A673 (cell line): ENCODE results near the gene PPP2R5B. TPM values are rescaled to one million over a fixed set of nuclear protein-coding genes. Genes with fewer than 3 reads are reported as not detected.
A peak's percentile ranks its signal among the peaks of the same experiment; 100 is the strongest.

ENCODE experiments used
- BruUV-seq: library from RNA; stranded (reverse); fragments of 400-500 nt; replicated peaks from 2 replicates; lab custom pipeline; 2021; lab: Mats Ljungman, UMichigan
- CTCF ChIA-PET: fragments of 300-600 bp; sonication (Branson Sonifier 250); formaldehyde crosslinking; loops from one replicate; lab custom pipeline; 2022; ENCODE audit warnings: antibody characterized with exemption; lab: Charles Lee
- POLR2A ChIA-PET: fragments of 300-600 bp; sonication (Branson Sonifier 250); formaldehyde crosslinking; loops from one replicate; lab custom pipeline; 2022; ENCODE audit warnings: antibody characterized with exemption; ENCODE audit not compliant: low non-redundant PET; lab: Charles Lee
- DNase-seq: peaks from one replicate; pipeline ENCODE4 v3.0.0-alpha.2; 2015; ENCODE audit warnings: low spot score
- H3K27ac ChIP-seq: fragments of 200-600 bp; sonication (generic); 2 replicates; pipeline ENCODE4 v1.5.1; 2016; ENCODE audit warnings: mixed run types, low read depth, mild to moderate bottlenecking, mixed read lengths, antibody characterized with exemption, low read length; ENCODE audit not compliant: poor library complexity, severe bottlenecking
- H3K27me3 ChIP-seq: fragments of 200-600 bp; sonication (generic); replicated peaks from 2 replicates; pipeline ENCODE4 v1.6.1; 2017; ENCODE audit warnings: mixed run types, low read depth, mild to moderate bottlenecking, mixed read lengths, antibody characterized with exemption, low read length; ENCODE audit not compliant: insufficient read depth, poor library complexity
- H3K36me3 ChIP-seq: fragments of 200-600 bp; sonication (generic); 2 replicates; pipeline ENCODE4 v1.6.1; 2016; ENCODE audit warnings: mixed run types, mild to moderate bottlenecking, mixed read lengths, antibody characterized with exemption, low read length; ENCODE audit not compliant: insufficient read depth, poor library complexity, severe bottlenecking
- H3K4me1 ChIP-seq: fragments of 200-600 bp; sonication (generic); 2 replicates; pipeline ENCODE4 v1.6.1; 2017; ENCODE audit warnings: mixed run types, mild to moderate bottlenecking, mixed read lengths, antibody characterized with exemption, low read length; ENCODE audit not compliant: insufficient read depth, poor library complexity, severe bottlenecking
- H3K4me3 ChIP-seq: fragments of 200-600 bp; sonication (generic); 2 replicates; pipeline ENCODE4 v1.5.1; 2016; ENCODE audit warnings: low read depth, mixed run types, mild to moderate bottlenecking, mixed read lengths, low read length; ENCODE audit not compliant: poor library complexity, severe bottlenecking
- H3K9me3 ChIP-seq: fragments of 200-600 bp; sonication (generic); 2 replicates; pipeline ENCODE4 v1.6.1; 2016; ENCODE audit warnings: mixed run types, low read depth, mild to moderate bottlenecking, mixed read lengths, antibody characterized with exemption, low read length; ENCODE audit not compliant: poor library complexity, severe bottlenecking
- EZH2 ChIP-seq: fragments of 200-600 bp; sonication (generic); IDR thresholded peaks from 2 replicates; pipeline ENCODE4 v1.6.1; 2017; ENCODE audit warnings: borderline replicate concordance, low read depth, mild to moderate bottlenecking, mixed read lengths, antibody characterized with exemption, low read length; ENCODE audit not compliant: poor library complexity, severe bottlenecking
- intact Hi-C: fragments of 100-400 bp; cut with micrococcal nuclease; formaldehyde crosslinking; loops from one replicate; pipeline ENCODE4 v1.10.0; 2022; ENCODE audit not compliant: unreplicated experiment
- total RNA-seq: library from RNA; stranded (reverse); gene quantifications from 2 replicates; pipeline ENCODE4 v1.2.3, GENCODE V29; 2021
- TF ChIP-seq, protein P1 (sequence below): fragments of 300-800, 200-600 bp; sonication (generic); conservative IDR thresholded peaks from 2 replicates; pipeline ENCODE4 v1.5.1; 2017; ENCODE audit warnings: low read depth, mild to moderate bottlenecking, antibody characterized with exemption, low read length, moderate library complexity, mixed read lengths

PPP2R5B gene
- total RNA-seq, 1 experiment from 2014 or later: 16.1 TPM

DNA sequence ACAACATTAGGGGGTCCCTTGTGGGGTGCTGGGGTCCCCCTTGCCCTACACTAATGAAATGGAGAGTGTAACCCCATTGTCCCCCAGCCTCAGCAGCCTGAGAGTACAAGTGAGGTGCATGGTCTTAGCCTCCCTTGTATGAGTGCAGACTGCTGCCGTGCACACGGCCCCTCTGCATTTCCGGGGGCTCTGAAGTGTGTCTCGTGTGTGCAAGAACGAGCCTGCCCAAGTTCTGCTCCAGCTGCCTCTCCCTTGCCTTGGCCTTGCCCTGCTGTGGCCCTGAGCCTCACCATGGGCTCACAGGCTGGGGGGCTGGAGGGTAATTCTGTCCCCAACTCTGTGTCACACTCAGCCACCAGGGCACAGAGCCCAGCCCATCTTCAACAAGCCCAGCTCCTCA lies 40.9 kb upstream of the PPP2R5B start:
- TF ChIP-seq, protein P1, sequence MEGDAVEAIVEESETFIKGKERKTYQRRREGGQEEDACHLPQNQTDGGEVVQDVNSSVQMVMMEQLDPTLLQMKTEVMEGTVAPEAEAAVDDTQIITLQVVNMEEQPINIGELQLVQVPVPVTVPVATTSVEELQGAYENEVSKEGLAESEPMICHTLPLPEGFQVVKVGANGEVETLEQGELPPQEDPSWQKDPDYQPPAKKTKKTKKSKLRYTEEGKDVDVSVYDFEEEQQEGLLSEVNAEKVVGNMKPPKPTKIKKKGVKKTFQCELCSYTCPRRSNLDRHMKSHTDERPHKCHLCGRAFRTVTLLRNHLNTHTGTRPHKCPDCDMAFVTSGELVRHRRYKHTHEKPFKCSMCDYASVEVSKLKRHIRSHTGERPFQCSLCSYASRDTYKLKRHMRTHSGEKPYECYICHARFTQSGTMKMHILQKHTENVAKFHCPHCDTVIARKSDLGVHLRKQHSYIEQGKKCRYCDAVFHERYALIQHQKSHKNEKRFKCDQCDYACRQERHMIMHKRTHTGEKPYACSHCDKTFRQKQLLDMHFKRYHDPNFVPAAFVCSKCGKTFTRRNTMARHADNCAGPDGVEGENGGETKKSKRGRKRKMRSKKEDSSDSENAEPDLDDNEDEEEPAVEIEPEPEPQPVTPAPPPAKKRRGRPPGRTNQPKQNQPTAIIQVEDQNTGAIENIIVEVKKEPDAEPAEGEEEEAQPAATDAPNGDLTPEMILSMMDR: no peak
- TF ChIP-seq EZH2: no peak
- intact Hi-C loops: no loop called here
- ChIA-PET CTCF (no interaction called here), POLR2A (no interaction called here)
- Histone ChIP-seq H3K27me3 (no peaks in the 10 kb centered on the region), H3K4me3 (no peak overlapping the region), H3K4me1 (peaks cover 5% of the 10 kb centered on the region), H3K9me3 (no peaks in the 10 kb centered on the region), H3K36me3 (no peaks in the 10 kb centered on the region), H3K27ac (no peak overlapping the region)
- no TSS peak for BruUV-seq
- DNase-seq: no peak

DNA sequence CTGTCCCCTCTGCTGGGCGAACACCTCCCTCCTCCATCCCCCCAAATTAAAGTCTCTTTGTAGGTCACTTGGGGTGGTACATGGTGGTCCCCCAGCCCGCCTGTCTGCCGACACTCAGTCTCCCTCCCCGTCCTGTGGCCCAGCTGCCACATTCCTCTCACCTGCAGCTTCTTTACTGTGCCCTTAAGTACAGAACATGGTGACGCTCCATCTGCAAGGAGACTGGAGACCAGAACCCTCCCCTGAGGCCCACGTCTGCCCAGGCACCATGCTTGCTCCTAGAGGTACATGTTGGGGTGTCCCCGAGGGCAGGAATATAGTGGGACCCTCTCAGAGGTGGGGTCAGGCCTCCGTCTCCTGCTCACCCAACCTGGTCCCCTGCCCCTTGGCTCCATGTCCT lies 40.5 kb upstream of the PPP2R5B start:
- no TSS peak for BruUV-seq
- ChIA-PET CTCF (no interaction called here), POLR2A (no interaction called here)
- no peak overlapping the region for H3K4me3 ChIP-seq
- no peak for DNase-seq
- H3K27ac ChIP-seq: no peak overlapping the region
- TF ChIP-seq, protein P1: no peak
- no peak for TF ChIP-seq EZH2
- no peaks in the 10 kb centered on the region for H3K36me3 ChIP-seq
- H3K9me3 ChIP-seq: no peaks in the 10 kb centered on the region
- peaks cover 5% of the 10 kb centered on the region for H3K4me1 ChIP-seq
- intact Hi-C loops: no loop called here
- H3K27me3 ChIP-seq: no peaks in the 10 kb centered on the region

DNA sequence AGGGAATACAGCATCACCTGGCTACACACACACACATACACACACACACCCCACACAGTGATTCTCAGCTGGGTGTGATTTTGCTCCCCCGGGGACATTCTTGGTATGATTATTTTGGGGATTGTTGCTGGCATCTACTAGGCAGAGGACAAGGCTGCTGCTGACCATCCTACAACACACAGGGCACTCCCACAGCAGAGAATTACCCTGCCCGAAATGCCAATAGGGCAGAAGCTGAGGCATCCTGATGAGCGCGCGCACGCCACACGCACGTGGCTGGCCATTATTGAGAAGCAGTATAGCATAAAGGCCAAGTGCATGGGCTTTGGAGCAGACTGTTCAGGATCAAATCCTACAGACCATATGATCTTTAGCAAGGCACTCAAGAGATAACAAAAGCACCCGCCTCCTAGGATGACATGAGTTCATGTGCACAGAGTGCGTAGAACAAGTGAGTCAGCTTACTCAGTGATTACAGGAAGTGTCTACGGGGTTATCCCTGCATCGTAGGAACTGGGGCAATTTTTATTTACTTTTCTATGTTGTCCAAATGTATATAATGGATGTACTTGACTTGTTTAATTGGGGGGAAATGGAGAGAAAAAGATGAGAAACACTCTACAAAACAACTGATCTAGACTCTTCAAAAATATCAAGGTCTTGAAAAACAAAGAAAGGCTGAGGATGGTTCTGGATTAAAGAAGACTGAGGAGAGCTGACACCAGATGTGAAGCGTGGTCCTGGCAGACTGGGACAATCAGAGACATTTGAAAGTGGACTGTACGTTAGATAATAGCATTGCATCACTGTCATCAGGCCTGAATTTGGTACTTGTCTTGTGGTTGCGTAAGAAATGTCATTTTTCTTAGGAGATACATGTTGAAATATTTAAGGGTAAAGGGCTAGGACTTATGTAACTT lies 38.9 kb upstream of the PPP2R5B start:
- Histone ChIP-seq H3K27ac (no peak overlapping the region), H3K4me3 (no peak overlapping the region), H3K4me1 (no peaks in the 10 kb centered on the region), H3K27me3 (no peaks in the 10 kb centered on the region), H3K9me3 (no peaks in the 10 kb centered on the region), H3K36me3 (no peaks in the 10 kb centered on the region)
- intact Hi-C loops: no loop called here
- TF ChIP-seq EZH2: no peak
- TF ChIP-seq, protein P1: no peak
- POLR2A ChIA-PET: no interaction called here
- DNase-seq: peak; percentile 47
- CTCF ChIA-PET: interaction anchor here (1.3 kb wide), 1 partner anchor 36 kb away, joined by 5 read pairs; no protein-coding TSS in a partner anchor
- BruUV-seq: no TSS peak
